Chondrocyte (in vitro differentiated cells): ENCODE results near the gene PALLD. TPM values are rescaled to one million over a fixed set of nuclear protein-coding genes. Genes with fewer than 3 reads are reported as not detected.

Experiments used
- DNase-seq: peaks from one replicate; pipeline ENCODE4 v3.0.0; 2021; ENCODE audit warnings: mixed read lengths, low spot score
- H3K27ac Mint-ChIP-seq: one replicate; pipeline ENCODE4 v1.8.0; 2021; ENCODE audit warnings: mild to moderate bottlenecking, moderate library complexity, mixed read lengths; ENCODE audit not compliant: unreplicated experiment
- H3K27me3 Mint-ChIP-seq: 2 replicates; pipeline ENCODE4 v1.8.0; 2021; ENCODE audit warnings: low read depth, mixed read lengths
- H3K36me3 Mint-ChIP-seq: 2 replicates; pipeline ENCODE4 v1.8.0; 2021; ENCODE audit warnings: low read depth, mixed read lengths
- H3K4me1 Mint-ChIP-seq: 2 replicates; pipeline ENCODE4 v1.8.0; 2021; ENCODE audit warnings: low read depth, mild to moderate bottlenecking, mixed read lengths
- H3K4me3 Mint-ChIP-seq: one replicate; pipeline ENCODE4 v1.8.0; 2021; ENCODE audit warnings: mild to moderate bottlenecking, moderate library complexity, mixed read lengths; ENCODE audit not compliant: unreplicated experiment
- H3K9me3 Mint-ChIP-seq: 2 replicates; pipeline ENCODE4 v1.8.0; 2021; ENCODE audit warnings: low read depth, mixed read lengths
- total RNA-seq: library from RNA; stranded (reverse); gene quantifications from 3 replicates; pipeline ENCODE4 v1.2.1, GENCODE V29; 2021
- TF ChIP-seq, protein P1 (sequence below): fragments of 200-600 bp; sonication (generic); IDR thresholded peaks from 2 replicates; pipeline ENCODE4 v1.5.0; 2021; ENCODE audit warnings: antibody characterized with exemption, mild to moderate bottlenecking, moderate library complexity

Gene PALLD
- total RNA-seq, 1 donor from 2014 or later: 900 TPM

DNA sequence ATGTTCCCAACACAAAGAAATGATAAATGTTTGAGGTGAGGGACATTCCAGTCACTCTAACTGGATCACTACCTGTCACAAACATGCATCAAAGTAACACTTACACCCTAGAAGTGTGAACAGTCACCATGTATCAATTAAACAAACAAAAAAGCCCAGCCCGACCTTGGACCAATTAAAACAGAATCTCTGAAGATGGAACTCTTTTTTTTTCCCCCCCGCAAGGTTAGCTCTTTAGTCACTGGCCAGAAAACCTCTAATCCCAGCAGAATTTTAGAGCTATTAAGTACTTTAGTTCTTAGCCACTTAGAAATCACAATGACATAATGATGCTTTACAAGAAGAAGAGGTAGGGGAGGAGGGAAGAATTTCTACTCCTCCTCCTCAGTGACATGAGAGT, 154.5 kb downstream of the PALLD start:
- peak overlapping the region; percentile 92 for H3K27ac Mint-ChIP-seq
- peaks cover 95% of the 10 kb centered on the region for H3K4me1 Mint-ChIP-seq

DNA sequence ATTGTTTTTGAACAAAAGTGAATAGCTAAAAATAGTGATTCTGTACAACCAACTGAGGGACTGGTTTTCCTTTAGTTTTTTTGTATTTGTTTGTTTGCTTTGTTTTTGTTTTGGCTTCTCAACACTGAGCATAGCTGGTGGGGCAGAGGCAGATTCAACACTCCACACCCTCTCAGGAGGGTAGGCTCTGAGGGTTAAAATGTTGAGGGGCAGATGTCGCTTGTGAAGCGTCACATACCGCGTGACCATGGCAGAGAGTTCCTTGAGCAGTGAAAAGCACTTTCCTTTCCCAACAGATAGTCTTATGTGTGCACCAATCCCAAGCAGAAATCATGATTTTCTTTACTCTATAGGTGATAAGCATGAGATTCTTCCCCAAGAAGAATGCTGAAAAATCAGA, 155.0 kb downstream of the PALLD start:
- Mint-ChIP-seq H3K4me3 (no peak overlapping the region), H3K27ac (peak overlapping the region; percentile 92), H3K27me3 (no peaks in the 10 kb centered on the region), H3K4me1 (peaks cover 95% of the 10 kb centered on the region), H3K9me3 (no peaks in the 10 kb centered on the region), H3K36me3 (peaks cover 8% of the 10 kb centered on the region)
- DNase-seq: no peak
- TF ChIP-seq, protein P1, sequence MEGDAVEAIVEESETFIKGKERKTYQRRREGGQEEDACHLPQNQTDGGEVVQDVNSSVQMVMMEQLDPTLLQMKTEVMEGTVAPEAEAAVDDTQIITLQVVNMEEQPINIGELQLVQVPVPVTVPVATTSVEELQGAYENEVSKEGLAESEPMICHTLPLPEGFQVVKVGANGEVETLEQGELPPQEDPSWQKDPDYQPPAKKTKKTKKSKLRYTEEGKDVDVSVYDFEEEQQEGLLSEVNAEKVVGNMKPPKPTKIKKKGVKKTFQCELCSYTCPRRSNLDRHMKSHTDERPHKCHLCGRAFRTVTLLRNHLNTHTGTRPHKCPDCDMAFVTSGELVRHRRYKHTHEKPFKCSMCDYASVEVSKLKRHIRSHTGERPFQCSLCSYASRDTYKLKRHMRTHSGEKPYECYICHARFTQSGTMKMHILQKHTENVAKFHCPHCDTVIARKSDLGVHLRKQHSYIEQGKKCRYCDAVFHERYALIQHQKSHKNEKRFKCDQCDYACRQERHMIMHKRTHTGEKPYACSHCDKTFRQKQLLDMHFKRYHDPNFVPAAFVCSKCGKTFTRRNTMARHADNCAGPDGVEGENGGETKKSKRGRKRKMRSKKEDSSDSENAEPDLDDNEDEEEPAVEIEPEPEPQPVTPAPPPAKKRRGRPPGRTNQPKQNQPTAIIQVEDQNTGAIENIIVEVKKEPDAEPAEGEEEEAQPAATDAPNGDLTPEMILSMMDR: no peak

More for the DNA sequence above, 154.5 kb downstream of the PALLD start:
- peaks cover 8% of the 10 kb centered on the region for H3K36me3 Mint-ChIP-seq
- DNase-seq: no peak
- no peaks in the 10 kb centered on the region for H3K9me3 Mint-ChIP-seq
- TF ChIP-seq, protein P1: no peak
- H3K4me3 Mint-ChIP-seq: no peak overlapping the region
- H3K27me3 Mint-ChIP-seq: no peaks in the 10 kb centered on the region

DNA sequence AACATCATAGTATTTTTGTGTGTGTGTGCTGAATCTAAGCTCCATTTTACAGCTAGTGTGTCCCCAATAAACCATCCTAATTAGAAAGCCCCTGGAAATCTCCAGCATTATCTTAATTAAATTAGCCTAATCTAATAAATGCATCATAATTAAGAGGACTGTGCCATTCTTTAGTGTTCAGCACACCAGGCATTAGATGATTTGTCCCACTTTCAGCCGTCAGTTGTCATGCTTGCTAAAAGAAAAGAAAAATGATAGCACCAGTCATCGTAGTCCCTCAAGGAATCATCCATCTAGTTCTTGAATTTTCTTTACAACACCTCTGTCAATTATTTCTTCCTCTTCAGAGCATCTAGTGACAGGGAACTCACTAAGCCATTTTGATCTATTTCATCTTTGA, 155.9 kb downstream of the PALLD start:
- DNase-seq: no peak
- Mint-ChIP-seq H3K4me1 (peaks cover 96% of the 10 kb centered on the region), H3K4me3 (no peak overlapping the region), H3K9me3 (no peaks in the 10 kb centered on the region), H3K27ac (peak overlapping the region; percentile 92), H3K27me3 (no peaks in the 10 kb centered on the region), H3K36me3 (peaks cover 8% of the 10 kb centered on the region)
- TF ChIP-seq, protein P1: no peak

DNA sequence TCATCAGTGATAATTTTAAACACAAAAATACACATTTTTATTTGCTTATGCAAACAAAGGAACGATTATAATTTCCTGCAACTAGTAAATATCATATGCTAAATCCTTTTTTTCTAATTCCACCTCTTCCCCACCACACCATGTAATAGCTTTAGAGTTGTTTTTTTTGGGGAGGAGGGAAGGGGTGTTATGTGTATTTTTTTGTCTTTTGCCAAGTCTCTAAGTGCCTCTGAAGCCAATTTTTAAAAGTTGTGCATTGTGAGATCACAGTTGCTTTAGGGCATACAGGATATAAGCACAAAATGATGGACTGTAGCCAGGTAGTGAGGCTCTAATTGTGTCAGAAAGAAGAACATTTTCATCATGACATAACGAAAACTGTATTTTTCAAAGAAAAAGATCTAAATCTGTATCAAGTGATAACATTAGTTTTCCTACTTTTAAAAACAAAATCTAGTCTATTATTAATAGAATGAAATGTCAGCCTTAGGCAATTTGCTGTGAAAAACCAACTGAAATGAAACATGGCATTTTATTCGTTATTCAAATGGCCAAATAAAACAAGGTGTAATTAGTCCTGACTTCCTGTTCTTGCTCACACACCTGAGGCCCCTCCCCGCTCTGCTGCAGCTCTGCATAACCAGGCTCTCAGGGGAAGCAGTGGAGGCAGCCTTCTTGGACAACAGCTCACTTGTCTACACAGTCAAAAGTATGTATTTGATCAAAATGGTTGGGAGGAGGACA, 157.4 kb downstream of the PALLD start:
- H3K9me3 Mint-ChIP-seq: no peaks in the 10 kb centered on the region
- H3K4me3 Mint-ChIP-seq: no peak overlapping the region
- H3K4me1 Mint-ChIP-seq: peaks cover 96% of the 10 kb centered on the region
- H3K27me3 Mint-ChIP-seq: no peaks in the 10 kb centered on the region
- peaks cover 6% of the 10 kb centered on the region for H3K36me3 Mint-ChIP-seq
- H3K27ac Mint-ChIP-seq: peak overlapping the region; percentile 92
- TF ChIP-seq, protein P1: no peak
- no peak for DNase-seq

DNA sequence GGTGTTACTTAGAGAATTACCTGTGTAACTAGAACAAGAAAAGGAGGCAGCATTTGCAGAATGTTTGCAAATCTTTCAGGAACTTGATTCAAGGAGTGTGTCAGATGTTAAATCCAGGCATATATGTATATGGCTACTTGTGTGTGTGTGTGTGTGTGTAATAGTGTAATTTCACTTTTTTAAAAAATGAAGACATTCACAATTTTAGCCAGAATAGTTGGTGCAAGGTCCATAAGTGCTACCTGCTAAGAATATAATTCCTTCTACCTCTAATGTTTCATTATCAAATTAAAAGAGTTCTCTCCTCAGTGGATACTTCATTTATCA, 158.0 kb downstream of the PALLD start:
- TF ChIP-seq, protein P1: no peak
- Mint-ChIP-seq H3K4me1 (peaks cover 99% of the 10 kb centered on the region), H3K36me3 (peaks cover 6% of the 10 kb centered on the region), H3K27me3 (no peaks in the 10 kb centered on the region), H3K4me3 (no peak overlapping the region), H3K9me3 (no peaks in the 10 kb centered on the region), H3K27ac (peak overlapping the region; percentile 92)
- no peak for DNase-seq
